HG02885 (cell line): ENCODE measurements around the gene CD22.
A peak's percentile ranks its signal among the peaks of the same experiment; 100 is the strongest.
"Not testable (repeated sequence)": the region's sequence is repeated elsewhere in the genome, so short reads cannot be mapped to it uniquely, and the experiment has no call there.

Experiments used
- ATAC-seq: cut with Tn5 transposase; IDR thresholded peaks from one replicate; pipeline ENCODE4 v1.9.1; 2021; ENCODE audit warnings: mild to moderate bottlenecking; ENCODE audit not compliant: unreplicated experiment, poor library complexity

The CD22 gene

GRCh38 chr19:35352448-35353304 lies 23.7 kb downstream of the CD22 start:
- peak; percentile 48 for ATAC-seq

- no peak for ATAC-seq
Observed at GRCh38 chr19:35353635-35354034, 24.6 kb downstream of the CD22 start.

- ATAC-seq: no peak
Observed at GRCh38 chr19:35354898-35355297, 25.9 kb downstream of the CD22 start.

- ATAC-seq: no peak
Observed at GRCh38 chr19:35355791-35356460, 26.9 kb downstream of the CD22 start.

- no peak for ATAC-seq
Observed at GRCh38 chr19:35357867-35358573, 29.0 kb downstream of the CD22 start, which contains the start of gene FFAR3. Gene FFAR3 (plus strand): TSS chr19:35358460. CDS start chr19:35358891, 431 bp downstream.

GRCh38 chr19:35358834-35359233 lies 29.8 kb downstream of the CD22 start:
- ATAC-seq: not testable (repeated sequence)

GRCh38 chr19:35359395-35359794 lies 30.4 kb downstream of the CD22 start:
- ATAC-seq: not testable (repeated sequence)

GRCh38 chr19:35360081-35360480 lies 31.1 kb downstream of the CD22 start:
- not testable (repeated sequence) for ATAC-seq

GRCh38 chr19:35360880-35361420 lies 32.0 kb downstream of the CD22 start:
- ATAC-seq: no peak

GRCh38 chr19:35362261-35363000 lies 33.4 kb downstream of the CD22 start:
- ATAC-seq: no peak

GRCh38 chr19:35363001-35363590 lies 34.1 kb downstream of the CD22 start:
- ATAC-seq: no peak

GRCh38 chr19:35363711-35364425 lies 34.9 kb downstream of the CD22 start:
- no peak for ATAC-seq

GRCh38 chr19:35365303-35365702 lies 36.3 kb downstream of the CD22 start:
- ATAC-seq: no peak

GRCh38 chr19:35368378-35368777 lies 39.4 kb downstream of the CD22 start:
- ATAC-seq: no peak

- ATAC-seq: no peak
Observed at GRCh38 chr19:35369522-35369921, 40.5 kb downstream of the CD22 start.

GRCh38 chr19:35370722-35371121 lies 41.7 kb downstream of the CD22 start, which contains the start of gene GPR42:
Gene GPR42 (plus strand): TSS chr19:35371068. CDS start chr19:35371360, 292 bp downstream.
- ATAC-seq: no peak

GRCh38 chr19:35373492-35373891 lies 44.5 kb downstream of the CD22 start:
- ATAC-seq: no peak

- ATAC-seq: not testable (repeated sequence)
Observed at GRCh38 chr19:35374031-35374430, 45.0 kb downstream of the CD22 start.
